KOPT-K1 (cell line): ENCODE measurements around the gene NEGR1.

ENCODE experiments used
- H3K27ac ChIP-seq: fragments of 200-600 bp; sonication (generic); 2 replicates; pipeline ENCODE4 v1.5.1; 2016; ENCODE audit warnings: antibody characterized with exemption, mild to moderate bottlenecking, low read depth, low read length; ENCODE audit not compliant: poor library complexity, severe bottlenecking
- H3K36me3 ChIP-seq: fragments of 200-600 bp; sonication (generic); 2 replicates; pipeline ENCODE4 v1.5.1; 2017; ENCODE audit warnings: antibody characterized with exemption, mild to moderate bottlenecking, low read length, moderate library complexity; ENCODE audit not compliant: insufficient read depth
- H3K9me3 ChIP-seq: fragments of 200-600 bp; sonication (generic); 2 replicates; pipeline ENCODE4 v1.5.1; 2017; ENCODE audit warnings: antibody characterized with exemption, low read length, mild to moderate bottlenecking; ENCODE audit not compliant: insufficient read depth, poor library complexity, severe bottlenecking

Gene NEGR1

DNA sequence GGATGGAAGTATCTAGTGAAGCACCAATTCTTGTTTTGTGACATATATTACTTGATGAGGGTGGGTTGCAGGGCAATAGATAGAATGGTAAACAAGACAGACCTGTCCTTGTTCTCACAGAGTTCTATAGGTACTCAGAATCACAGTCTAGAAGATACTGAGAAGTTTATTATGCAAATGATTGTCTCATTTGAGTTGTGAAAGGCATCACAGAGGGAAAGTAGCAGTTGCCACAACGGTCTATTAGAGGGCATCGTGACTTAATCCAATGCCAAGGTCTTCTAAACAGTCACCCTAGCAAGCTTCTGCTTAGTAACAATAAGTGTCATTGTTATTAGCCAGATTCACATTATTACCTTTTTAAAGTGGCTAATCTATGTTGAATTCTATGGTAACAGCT lies 626.7 kb downstream of the NEGR1 start:
- Histone ChIP-seq H3K36me3 (no peaks in the 10 kb centered on the region), H3K9me3 (no peaks in the 10 kb centered on the region), H3K27ac (no peak overlapping the region)

DNA sequence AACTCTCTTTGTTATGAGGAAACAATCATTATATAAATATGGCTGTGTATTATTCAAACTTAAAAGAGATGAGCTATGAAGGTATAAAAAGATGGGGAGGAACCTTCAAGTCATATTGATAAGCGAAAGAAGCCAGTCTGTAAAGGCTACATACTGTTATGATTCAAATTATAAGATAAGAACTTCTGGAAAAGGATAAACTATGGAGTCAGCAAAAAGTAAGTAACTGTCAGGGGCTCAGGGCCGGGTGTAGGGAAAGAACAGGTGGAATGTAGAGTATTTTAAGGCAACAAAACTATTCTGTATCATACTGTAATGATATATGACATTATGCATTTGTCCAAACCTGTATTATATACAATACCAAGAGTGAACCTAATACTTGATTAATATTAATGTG lies 628.4 kb downstream of the NEGR1 start:
- Histone ChIP-seq H3K9me3 (no peaks in the 10 kb centered on the region), H3K27ac (no peak overlapping the region), H3K36me3 (no peaks in the 10 kb centered on the region)

DNA sequence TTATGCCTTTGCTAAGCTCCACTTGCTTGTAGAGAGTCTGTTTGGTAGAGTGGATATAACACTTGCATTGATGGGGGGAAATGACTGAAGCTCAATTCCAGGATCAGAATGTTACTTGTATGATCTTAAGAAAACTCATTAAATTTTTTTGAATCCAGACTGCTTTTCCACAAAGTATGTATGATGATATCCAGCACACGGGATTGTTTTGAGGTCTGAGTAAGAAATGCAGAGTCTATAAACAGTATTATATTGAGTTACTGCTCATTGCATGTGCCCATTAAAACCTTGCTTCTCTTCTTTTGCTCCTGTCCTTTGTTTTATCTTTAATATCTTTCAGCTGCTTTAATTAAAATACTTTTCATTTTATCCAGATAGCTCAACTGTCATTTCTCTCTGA lies 631.1 kb downstream of the NEGR1 start:
- Histone ChIP-seq H3K36me3 (no peaks in the 10 kb centered on the region), H3K27ac (no peak overlapping the region), H3K9me3 (no peaks in the 10 kb centered on the region)

DNA sequence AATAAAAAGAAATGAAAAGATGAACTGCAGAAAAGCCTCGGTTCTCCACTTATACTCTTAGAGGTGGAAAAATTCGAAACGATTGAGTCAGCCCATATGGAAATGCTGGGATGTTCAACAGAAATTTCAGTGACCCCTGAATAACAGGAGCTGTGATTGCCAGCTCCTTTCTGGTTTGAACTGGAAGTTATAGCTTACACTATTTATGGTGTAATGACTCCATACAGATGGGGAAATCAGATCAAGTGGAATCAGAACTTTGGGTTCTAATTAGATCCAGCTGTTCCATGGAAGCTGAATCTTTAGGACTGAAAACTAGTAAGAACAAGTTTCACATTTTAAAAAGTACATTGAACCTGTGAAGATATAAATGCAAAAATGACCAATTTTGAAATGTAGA lies 632.2 kb downstream of the NEGR1 start:
- Histone ChIP-seq H3K9me3 (no peaks in the 10 kb centered on the region), H3K27ac (no peak overlapping the region), H3K36me3 (no peaks in the 10 kb centered on the region)

DNA sequence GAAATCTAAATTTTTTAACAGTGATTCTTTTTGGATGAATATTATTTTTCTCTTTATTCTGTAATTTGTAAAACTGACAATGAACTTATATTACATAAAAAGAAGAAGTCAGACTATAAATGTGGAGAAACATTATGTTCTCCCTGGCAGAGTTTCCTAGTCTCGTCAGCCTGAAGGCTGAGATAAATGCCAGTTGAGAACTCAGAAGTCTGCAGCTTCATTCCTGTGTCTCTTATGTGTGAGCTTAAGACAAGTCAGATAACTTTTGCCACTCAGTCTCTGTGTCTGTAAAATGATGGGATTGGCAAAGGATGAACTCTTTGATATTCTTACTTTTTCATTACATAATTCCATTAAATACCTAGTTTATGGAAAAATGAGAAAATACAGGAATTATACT lies 632.7 kb downstream of the NEGR1 start:
- Histone ChIP-seq H3K27ac (no peak overlapping the region), H3K36me3 (no peaks in the 10 kb centered on the region), H3K9me3 (no peaks in the 10 kb centered on the region)

DNA sequence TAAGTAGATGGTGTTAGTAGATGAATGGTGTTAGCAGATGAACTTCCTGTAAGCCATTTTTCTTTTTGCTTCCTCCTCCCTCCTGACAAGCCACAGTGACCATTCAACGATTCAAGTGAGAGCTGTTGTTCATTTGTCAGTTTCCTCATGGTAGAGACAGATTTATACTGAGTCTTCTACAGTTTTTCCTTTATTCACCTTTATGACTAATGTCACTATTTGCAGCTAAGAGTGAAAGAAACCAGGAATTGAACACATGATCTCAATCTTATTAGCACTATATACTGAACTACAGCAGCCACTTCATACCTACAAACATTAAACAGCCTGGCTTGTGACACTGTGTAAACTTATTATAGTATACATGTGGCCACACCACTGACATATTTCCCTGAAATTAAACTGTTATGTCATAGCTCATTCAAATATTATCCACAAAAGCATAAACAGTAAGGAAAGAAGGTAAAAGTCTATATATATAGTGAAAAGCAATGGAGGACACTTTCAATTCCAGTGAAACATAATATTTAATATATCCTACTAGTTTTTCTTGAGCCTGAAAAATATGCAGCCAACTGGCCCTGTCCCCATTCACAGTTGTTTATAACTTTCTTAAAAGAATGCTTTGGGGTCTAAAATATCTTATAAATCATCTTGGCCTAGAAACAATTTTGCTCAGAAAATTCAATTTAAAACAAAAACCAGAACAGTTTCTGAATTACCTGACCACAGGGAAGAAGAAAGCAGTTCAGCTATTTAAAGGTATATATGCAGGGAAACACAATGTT lies 634.6 kb downstream of the NEGR1 start:
- H3K27ac ChIP-seq = no peak overlapping the region
- H3K9me3 ChIP-seq = no peaks in the 10 kb centered on the region
- no peaks in the 10 kb centered on the region for H3K36me3 ChIP-seq

DNA sequence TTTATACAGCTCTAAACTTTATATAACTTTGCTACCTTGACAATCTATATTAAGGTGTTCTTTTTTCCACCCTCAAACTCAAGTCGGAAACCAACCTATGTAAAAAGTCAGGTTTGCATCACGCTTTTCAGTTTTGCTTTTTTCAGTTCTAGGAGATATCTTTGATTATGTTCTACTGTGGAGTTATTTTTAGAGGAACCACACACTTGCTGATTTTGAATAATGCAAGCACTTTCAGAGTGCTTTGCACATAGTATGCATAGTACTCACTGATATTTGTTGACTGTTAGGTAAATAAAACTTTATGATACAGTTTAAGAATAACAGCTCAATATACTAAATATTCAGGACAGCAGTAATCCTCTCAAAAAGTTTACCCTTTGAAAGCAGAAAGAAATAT lies 637.3 kb downstream of the NEGR1 start:
- Histone ChIP-seq H3K9me3 (no peaks in the 10 kb centered on the region), H3K27ac (no peak overlapping the region), H3K36me3 (no peaks in the 10 kb centered on the region)

DNA sequence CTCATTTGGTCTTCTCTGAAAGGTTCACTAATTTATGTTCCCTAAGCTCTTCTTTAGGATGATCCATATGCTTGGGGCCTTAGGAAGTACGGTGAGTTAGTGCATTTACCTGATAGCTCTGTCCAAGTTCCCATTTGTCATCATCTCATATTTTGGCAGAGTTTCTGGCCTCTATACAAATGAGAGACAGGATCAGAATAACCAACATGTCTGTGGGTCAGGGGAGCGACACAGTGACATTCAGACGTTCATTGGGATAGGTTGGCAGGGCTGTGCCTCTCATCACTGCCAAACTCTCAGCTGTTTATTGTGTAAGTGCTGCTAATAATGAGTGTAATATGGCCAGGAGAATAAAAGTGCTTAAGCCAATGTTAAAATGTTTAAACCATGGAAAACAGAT lies 640.4 kb downstream of the NEGR1 start:
- Histone ChIP-seq H3K9me3 (no peaks in the 10 kb centered on the region), H3K27ac (no peak overlapping the region)

DNA sequence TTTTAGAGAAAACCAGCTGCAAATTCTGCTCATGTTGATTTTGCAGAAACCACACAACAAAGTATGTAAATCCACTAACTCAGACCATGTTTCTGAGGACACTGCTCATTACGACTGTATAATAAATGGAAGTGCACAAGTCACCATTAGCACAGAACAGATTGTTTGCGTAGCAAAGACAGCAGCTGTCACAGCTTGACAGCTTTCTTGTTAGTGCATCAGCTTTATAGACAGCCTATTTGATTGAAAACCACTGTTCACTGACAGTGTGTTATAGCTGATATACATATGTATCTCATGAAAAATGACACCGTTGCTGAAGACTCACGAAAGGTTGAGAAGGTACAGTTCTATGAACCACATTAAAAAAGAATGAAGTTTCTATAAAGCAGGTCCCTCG lies 641.3 kb downstream of the NEGR1 start:
- no peaks in the 10 kb centered on the region for H3K36me3 ChIP-seq
- no peak overlapping the region for H3K27ac ChIP-seq
- no peaks in the 10 kb centered on the region for H3K9me3 ChIP-seq

More for the DNA sequence above, 640.4 kb downstream of the NEGR1 start:
- no peaks in the 10 kb centered on the region for H3K36me3 ChIP-seq

DNA sequence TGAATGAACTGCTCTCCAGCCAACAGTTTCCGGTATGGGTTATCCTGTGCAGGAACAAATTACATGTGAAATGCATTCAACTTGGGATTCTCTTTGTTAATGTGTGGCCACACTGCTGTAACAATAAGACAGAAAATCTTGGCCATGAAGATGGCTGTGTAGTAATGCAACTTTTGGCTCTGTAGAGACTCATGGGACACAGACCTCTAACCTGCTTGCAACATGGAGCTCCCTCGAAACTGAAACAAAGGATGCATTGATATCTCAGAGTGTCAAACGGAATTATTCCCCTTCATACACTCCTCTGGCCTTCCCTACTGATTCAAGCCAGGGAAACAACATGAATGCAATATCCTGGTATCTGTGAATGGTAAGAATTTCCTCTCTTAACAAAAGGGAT lies 642.2 kb downstream of the NEGR1 start:
- H3K36me3 ChIP-seq = no peaks in the 10 kb centered on the region
- H3K9me3 ChIP-seq = no peaks in the 10 kb centered on the region
- H3K27ac ChIP-seq = no peak overlapping the region

DNA sequence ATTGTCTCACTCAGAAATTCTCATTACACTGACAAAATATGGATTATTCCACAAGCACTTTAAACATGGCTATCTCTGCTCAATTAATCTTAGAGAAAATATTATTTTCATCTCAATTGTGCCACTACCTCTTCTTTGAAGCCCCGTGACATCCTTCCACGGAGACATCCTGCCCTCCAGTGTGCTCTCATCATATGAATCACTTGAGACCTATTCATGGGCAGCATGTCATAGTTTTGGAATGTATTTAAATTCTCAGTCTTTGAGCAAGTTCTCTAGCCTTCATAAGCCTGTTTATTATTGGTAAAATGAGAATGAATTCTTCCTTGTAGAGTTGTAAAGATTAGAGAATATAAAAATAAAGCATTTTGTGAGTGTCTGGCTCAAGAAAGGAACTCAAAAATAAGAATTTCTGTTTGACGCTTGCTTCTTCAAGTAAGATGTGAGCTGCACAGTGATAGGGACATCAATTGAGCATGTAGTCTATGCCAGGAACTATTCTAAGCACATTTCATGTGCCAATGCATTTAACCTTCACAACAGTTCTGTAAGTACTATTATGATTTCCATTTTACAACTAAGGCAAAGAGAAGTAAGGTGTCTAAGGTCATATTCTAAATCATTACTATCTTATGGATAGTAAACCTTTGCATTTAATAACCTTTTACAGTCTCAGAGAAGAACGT lies 644.1 kb downstream of the NEGR1 start:
- Histone ChIP-seq H3K36me3 (no peaks in the 10 kb centered on the region), H3K27ac (no peak overlapping the region)

DNA sequence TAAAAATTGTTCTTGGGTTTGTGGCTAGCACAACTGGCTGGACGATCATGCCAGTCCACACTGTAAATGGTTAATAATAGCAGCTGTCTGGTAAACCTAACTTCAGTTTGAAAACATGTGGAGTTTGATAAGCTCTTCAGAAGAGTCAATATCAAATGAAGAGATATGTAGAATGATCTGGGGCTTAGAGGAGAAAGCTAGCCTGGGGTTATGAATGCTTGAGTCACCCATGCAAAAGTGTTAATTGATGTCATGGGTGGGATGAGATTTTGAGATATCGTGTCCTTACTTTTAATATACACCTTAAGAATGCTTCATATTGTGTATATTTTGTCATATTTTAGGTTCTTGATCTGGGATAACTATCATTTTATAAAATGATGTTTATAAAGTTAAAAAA lies 646.8 kb downstream of the NEGR1 start:
- Histone ChIP-seq H3K27ac (no peak overlapping the region), H3K9me3 (no peaks in the 10 kb centered on the region), H3K36me3 (no peaks in the 10 kb centered on the region)

More for the DNA sequence above, 644.1 kb downstream of the NEGR1 start:
- H3K9me3 ChIP-seq = no peaks in the 10 kb centered on the region

DNA sequence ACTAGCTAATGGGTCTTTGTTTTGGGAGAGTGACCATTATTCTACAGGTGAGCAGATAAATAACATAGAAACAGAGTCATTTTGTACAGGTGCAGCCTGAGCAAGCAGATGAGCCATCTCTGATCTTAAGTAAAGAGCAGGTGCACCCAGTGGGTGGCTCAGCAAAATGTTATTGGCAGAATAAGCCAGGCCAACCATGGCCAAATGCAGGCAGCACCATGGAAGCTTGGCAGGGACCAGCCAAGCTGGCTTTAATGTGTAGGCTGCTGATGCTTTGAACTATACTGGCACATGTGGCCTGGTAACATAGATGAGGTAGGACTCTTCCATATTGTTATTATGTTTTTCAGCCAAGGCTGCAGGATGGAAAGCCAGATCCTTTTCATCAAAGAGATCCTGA lies 648.2 kb downstream of the NEGR1 start:
- Histone ChIP-seq H3K36me3 (no peaks in the 10 kb centered on the region), H3K27ac (no peak overlapping the region), H3K9me3 (no peaks in the 10 kb centered on the region)

DNA sequence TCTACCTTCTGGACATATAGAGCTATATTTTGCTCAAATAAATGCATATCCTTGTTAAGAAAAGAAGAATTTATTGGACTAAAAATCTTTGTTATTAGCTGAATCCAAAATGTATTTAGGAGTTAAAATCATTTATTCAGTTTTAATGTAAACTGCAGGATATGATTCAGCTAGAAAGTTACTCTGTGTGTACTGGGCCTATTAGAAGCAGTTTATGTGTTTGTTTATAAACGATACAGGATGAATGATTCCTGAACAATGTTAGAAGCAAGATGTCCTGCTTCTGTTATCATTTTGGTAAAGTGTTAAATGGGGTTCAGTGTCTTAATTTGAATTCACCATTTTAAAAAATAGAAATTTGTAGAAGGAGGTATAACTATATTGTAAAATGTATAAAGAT lies 652.3 kb downstream of the NEGR1 start:
- Histone ChIP-seq H3K36me3 (no peaks in the 10 kb centered on the region), H3K27ac (no peak overlapping the region), H3K9me3 (no peaks in the 10 kb centered on the region)

DNA sequence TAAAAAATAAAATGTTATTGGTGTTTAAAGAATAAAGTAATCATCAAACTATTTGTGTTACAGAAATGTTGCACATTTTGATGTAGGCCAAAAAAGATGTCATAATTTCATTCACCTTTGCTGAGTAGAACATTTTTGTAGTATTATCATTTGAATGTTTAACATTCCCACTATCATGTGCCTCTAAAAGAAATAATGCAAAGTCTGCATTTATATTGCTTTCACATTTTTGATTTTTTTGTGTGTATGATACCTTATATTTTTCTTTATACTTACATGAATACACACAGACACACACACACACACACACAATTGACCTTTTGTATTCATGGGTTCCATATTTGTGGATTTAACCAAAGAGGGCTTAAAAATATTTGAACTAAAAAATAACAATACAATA lies 657.3 kb downstream of the NEGR1 start:
- Histone ChIP-seq H3K9me3 (no peaks in the 10 kb centered on the region), H3K36me3 (no peaks in the 10 kb centered on the region), H3K27ac (no peak overlapping the region)

DNA sequence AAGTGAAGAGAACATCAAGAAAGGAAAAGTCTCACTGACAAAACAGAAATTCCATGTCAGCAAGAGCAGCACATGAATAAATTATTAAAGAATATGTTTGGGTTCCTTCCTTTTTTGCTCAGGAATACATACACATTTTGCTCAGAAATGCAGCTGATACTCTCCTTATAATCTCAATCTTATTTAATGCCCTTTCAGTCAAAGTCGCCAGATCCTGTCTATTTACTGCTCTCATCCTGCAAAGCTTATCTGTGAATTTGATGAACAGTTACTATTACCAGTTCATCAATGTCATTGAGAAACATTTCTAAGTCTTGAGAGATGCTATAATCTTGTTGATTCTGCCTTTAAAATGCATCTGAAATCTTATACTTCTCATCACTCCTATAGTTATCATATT lies 658.5 kb downstream of the NEGR1 start:
- no peaks in the 10 kb centered on the region for H3K36me3 ChIP-seq
- H3K9me3 ChIP-seq = no peaks in the 10 kb centered on the region
- no peak overlapping the region for H3K27ac ChIP-seq
